GM21723 (cell line): ENCODE measurements around the gene NME7.

ENCODE experiments used
- ATAC-seq: cut with Tn5 transposase; IDR thresholded peaks from one replicate; pipeline ENCODE4 v1.9.1; 2021; ENCODE audit warnings: mild to moderate bottlenecking, moderate library complexity; ENCODE audit not compliant: unreplicated experiment

Gene NME7

GRCh38 chr1:169090308-169090899 lies 277.2 kb downstream of the NME7 start:
- peak; percentile 19 for ATAC-seq

GRCh38 chr1:169089776-169090175 lies 277.8 kb downstream of the NME7 start:
- no peak for ATAC-seq

- ATAC-seq = no peak
Measured at GRCh38 chr1:169087876-169088275, 279.7 kb downstream of the NME7 start.

GRCh38 chr1:169086603-169087455 lies 280.8 kb downstream of the NME7 start:
- no peak for ATAC-seq

- ATAC-seq = no peak
Measured at GRCh38 chr1:169085911-169086310, 281.7 kb downstream of the NME7 start.
